AML-193 (cell line): ENCODE data around the gene COX8A.
"Not testable (repeated sequence)": the region's sequence is repeated elsewhere in the genome, so short reads cannot be mapped to it uniquely, and the experiment has no call there.

ENCODE experiments used
- DNase-seq, 2 experiments: peaks; one replicate each; lab custom pipeline; 2025; lab: John Stamatoyannopoulos, UW

The COX8A gene

GRCh38 chr11:63970902-63971301, 3.5 kb upstream of the COX8A start:
- no peak for DNase-seq

GRCh38 chr11:63973912-63974258, 535 bp upstream of the COX8A start:
- not testable (repeated sequence) for DNase-seq

GRCh38 chr11:63978551-63979239, 4.3 kb downstream of the COX8A start:
- DNase-seq: no peak

- no peak for DNase-seq
Observed at GRCh38 chr11:63979426-63979825, 5.0 kb downstream of the COX8A start.

GRCh38 chr11:63985812-63986155, 11.4 kb downstream of the COX8A start:
- peak; percentile 30 to 33 for DNase-seq

GRCh38 chr11:63986156-63986931, 11.9 kb downstream of the COX8A start, which contains the start of gene OTUB1:
OTUB1 (plus strand) TSS chr11:63986438; CDS start chr11:63986457, 19 bp downstream.
- peak; percentile 67 to 70 for DNase-seq

- no peak for DNase-seq
Observed at GRCh38 chr11:63986932-63987513, 12.6 kb downstream of the COX8A start.

GRCh38 chr11:63991558-63991957, 17.1 kb downstream of the COX8A start:
- no peak for DNase-seq

- no peak for DNase-seq
Observed at GRCh38 chr11:63993100-63993499, 18.7 kb downstream of the COX8A start.

- DNase-seq: no peak
Observed at GRCh38 chr11:63993993-63994392, 19.6 kb downstream of the COX8A start.

- DNase-seq: no peak
Observed at GRCh38 chr11:63996512-63996911, 22.1 kb downstream of the COX8A start.

- DNase-seq: no peak
Observed at GRCh38 chr11:63997104-63997700, 22.8 kb downstream of the COX8A start.

- DNase-seq: no peak
Observed at GRCh38 chr11:63997801-63998337, 23.4 kb downstream of the COX8A start.

GRCh38 chr11:63998558-63999348, 24.3 kb downstream of the COX8A start:
- DNase-seq: no peak

- DNase-seq: no peak
Observed at GRCh38 chr11:63999349-64000025, 25.1 kb downstream of the COX8A start.

GRCh38 chr11:64000026-64000739, 25.8 kb downstream of the COX8A start:
- DNase-seq: no peak

- no peak for DNase-seq
Observed at GRCh38 chr11:64000740-64001483, 26.5 kb downstream of the COX8A start.

- DNase-seq: no peak
Observed at GRCh38 chr11:64001484-64002420, 27.3 kb downstream of the COX8A start.
